A549 (cell line): ENCODE measurements around the gene SAP130. TPM values are rescaled to one million over a fixed set of nuclear protein-coding genes. Genes with fewer than 3 reads are reported as not detected.

Source experiments
- ATAC-seq, 2 experiments: fragments of 200-7000 bp in 1 of 2; fragments of >200 bp in 1 of 2; cut with Nextera tagmentation in 1 of 2; cut with Tn5 transposase in 1 of 2; 3 replicates each; pipeline versions ENCODE4 v1.8.0 to v1.9.1; 2018 to 2020; ENCODE audit warnings: mild to moderate bottlenecking in 1 of 2, moderate library complexity in 1 of 2
- CTCF ChIA-PET: fragments of 300-600 bp; sonication (Branson Sonifier 250); formaldehyde crosslinking; extraction: SDS; loops from one replicate; lab custom pipeline; 2021; ENCODE audit warnings: antibody characterized with exemption, inconsistent platforms; lab: Yijun Ruan, JAX
- POLR2A ChIA-PET: fragments of 350-600 bp; formaldehyde crosslinking; extraction: SDS; loops from one replicate; lab custom pipeline; 2021; ENCODE audit warnings: antibody characterized with exemption, inconsistent platforms; lab: Yijun Ruan, JAX
- DNase-seq, 2 experiments: peaks; one replicate each; pipeline versions ENCODE4 v3.0.0 to v3.0.0-alpha.2; 2011 to 2016; ENCODE audit warnings: low read depth in 1 of 2, low spot score in 1 of 2
- FAIRE-seq: peaks from 2 replicates; lab custom pipeline; 2011; peaks lifted over from hg19 to GRCh38; lab: Jason Lieb, UNC
- H3K27ac ChIP-seq, 2 experiments: fragments of >200 bp; sonication (Bioruptor Twin); formaldehyde crosslinking; 3 replicates each; pipeline ENCODE4 v1.5.1; 2016 to 2017
- H3K4me1 ChIP-seq: fragments of >200 bp; sonication (Bioruptor Twin); formaldehyde crosslinking; 3 replicates; pipeline ENCODE4 v1.6.1; 2016
- H3K4me2 ChIP-seq: fragments of >200 bp; sonication (Bioruptor Twin); formaldehyde crosslinking; 3 replicates; pipeline ENCODE4 v1.6.1; 2016
- H3K4me3 ChIP-seq: fragments of >200 bp; sonication (Bioruptor Twin); formaldehyde crosslinking; 3 replicates; pipeline ENCODE4 v1.5.1; 2016
- H3K9me3 ChIP-seq: fragments of >200 bp; sonication (Bioruptor Twin); formaldehyde crosslinking; 3 replicates; pipeline ENCODE4 v1.6.1; 2016
- CBX2 ChIP-seq: fragments of 200-600 bp; sonication (generic); IDR thresholded peaks from 2 replicates; pipeline ENCODE4 v1.6.1; 2016; ENCODE audit warnings: low read depth, mild to moderate bottlenecking, borderline replicate concordance
- E2F6 ChIP-seq: IDR thresholded peaks from 2 replicates; pipeline ENCODE4 v1.6.1; 2012; ENCODE audit warnings: low read depth, borderline replicate concordance
- EHMT2 ChIP-seq: fragments of 200-600 bp; sonication (generic); IDR thresholded peaks from 2 replicates; pipeline ENCODE4 v1.6.1; 2016; ENCODE audit warnings: antibody characterized with exemption, low read depth, mild to moderate bottlenecking, moderate library complexity
- EP300 ChIP-seq, 2 experiments: fragments of >200 bp; sonication (Bioruptor Twin); formaldehyde crosslinking; IDR thresholded peaks; 2 replicates in 1 of 2; 3 replicates in 1 of 2; pipeline ENCODE4 v1.6.1; 2016 to 2017
- FOSB ChIP-seq: fragments of 250-450 bp; sonication (Bioruptor Pico); IDR thresholded peaks from 2 replicates; pipeline ENCODE4 v1.5.0; 2020; ENCODE audit warnings: mild to moderate bottlenecking, moderate library complexity
- FOXS1 ChIP-seq: fragments of 250-450 bp; sonication (Bioruptor Pico); IDR thresholded peaks from 2 replicates; pipeline ENCODE4 v1.5.0; 2020; ENCODE audit warnings: mild to moderate bottlenecking, moderate library complexity
- HOXA7 ChIP-seq: fragments of 250-450 bp; sonication (Bioruptor Pico); IDR thresholded peaks from 2 replicates; pipeline ENCODE4 v1.5.0; 2020; ENCODE audit warnings: mild to moderate bottlenecking, moderate library complexity
- HOXB5 ChIP-seq: fragments of 250-450 bp; sonication (Bioruptor Pico); IDR thresholded peaks from 2 replicates; pipeline ENCODE4 v1.5.0; 2020; ENCODE audit warnings: mild to moderate bottlenecking, moderate library complexity
- JUN ChIP-seq, 2 experiments: fragments of >200 bp; sonication (Bioruptor Twin); formaldehyde crosslinking; IDR thresholded peaks; 2 replicates in 1 of 2; 3 replicates in 1 of 2; pipeline ENCODE4 v1.6.1; 2016 to 2017
- JUNB ChIP-seq: fragments of >200 bp; sonication (Bioruptor Twin); formaldehyde crosslinking; IDR thresholded peaks from 2 replicates; pipeline ENCODE4 v1.6.1; 2016
- MAFK ChIP-seq: fragments of 450-650 bp; IDR thresholded peaks from 2 replicates; pipeline ENCODE4 v1.6.1; 2014; ENCODE audit not compliant: partially characterized antibody
- MYC ChIP-seq: IDR thresholded peaks from 2 replicates; pipeline ENCODE4 v1.6.1; 2012; ENCODE audit warnings: mild to moderate bottlenecking, inconsistent platforms, low read length, improper control_type of control experiment, borderline replicate concordance
- PHF8 ChIP-seq: fragments of 200-600 bp; sonication (generic); IDR thresholded peaks from 2 replicates; pipeline ENCODE4 v1.6.1; 2016; ENCODE audit warnings: low read depth, mild to moderate bottlenecking, antibody characterized with exemption, moderate library complexity, borderline replicate concordance
- POLR2A ChIP-seq: IDR thresholded peaks from 2 replicates; pipeline ENCODE4 v1.6.1; 2012; ENCODE audit warnings: mild to moderate bottlenecking, low read length
- RAD21 ChIP-seq, 2 experiments: fragments of >200 bp in 1 of 2; sonication (Bioruptor Twin) in 1 of 2; formaldehyde crosslinking in 1 of 2; IDR thresholded peaks in 1 of 2; conservative IDR thresholded peaks in 1 of 2; 2 replicates in 1 of 2; 3 replicates in 1 of 2; pipeline ENCODE4 v1.6.1; 2012 to 2018; ENCODE audit warnings: inconsistent platforms in 1 of 2
- TFCP2L1 ChIP-seq: fragments of 250-450 bp; sonication (Bioruptor Pico); IDR thresholded peaks from 2 replicates; pipeline ENCODE4 v1.5.0; 2021; ENCODE audit warnings: mild to moderate bottlenecking
- TP53 ChIP-seq: fragments of 250-450 bp; sonication (Bioruptor Pico); IDR thresholded peaks from 2 replicates; pipeline ENCODE4 v1.5.0; 2021; ENCODE audit warnings: mild to moderate bottlenecking, moderate library complexity
- ZC3H11A ChIP-seq: fragments of 450-650 bp; IDR thresholded peaks from 2 replicates; pipeline ENCODE4 v1.6.1; 2014; ENCODE audit warnings: antibody characterized with exemption, mild to moderate bottlenecking
- ZSCAN20 ChIP-seq: fragments of 250-450 bp; sonication (Bioruptor Pico); IDR thresholded peaks from 2 replicates; pipeline ENCODE4 v1.8.0; 2022; ENCODE audit warnings: mild to moderate bottlenecking, moderate library complexity
- WGBS: methylation state at CpG from one replicate; pipeline ENCODE4 v1.1.6; 2017; ENCODE audit errors: missing lambda C conversion rate; 5-methylcytosine and 5-hydroxymethylcytosine counted together
- polyA plus RNA-seq, 4 experiments: library from polyadenylated mRNA; depleted of rRNA in 3 of 4; stranded (reverse); fragments of >200 nt; fragmentation: RNase III in 1 of 4; extraction: RNeasy Plus Mini Kit Qiagen cat#74134 plus additional on column Dnase treatment in 1 of 4; gene quantifications; 2 replicates in 3 of 4; 3 replicates in 1 of 4; pipeline ENCODE4 v1.2.3, GENCODE V29; 2011 to 2017
- TF ChIP-seq, protein P1 (sequence below): fragments of >200 bp; sonication (Bioruptor Twin); formaldehyde crosslinking; IDR thresholded peaks from 3 replicates; pipeline ENCODE4 v1.5.1; 2016
- TF ChIP-seq, protein P2 (sequence below): fragments of 250-450 bp; sonication (Bioruptor Pico); IDR thresholded peaks from 2 replicates; pipeline ENCODE4 v1.5.0; 2020; ENCODE audit warnings: low read depth, mild to moderate bottlenecking, moderate library complexity

The SAP130 gene
- polyA plus RNA-seq, 2 of the 4 experiments (the other 2 are of a cell fraction), result 13.9 to 15.1 TPM

- 96% methylated on average over 9 of the region's 9 CpGs for WGBS
- CTCF ChIA-PET, result interaction anchor here (0.6 kb wide), 1 partner anchor 22 kb away, joined by 4 read pairs; no protein-coding TSS in a partner anchor
- TF ChIP-seq EHMT2, result no peak
- TF ChIP-seq CBX2, result no peak
- TF ChIP-seq TFCP2L1 (CRISPR knock-in tag), result no peak
- TF ChIP-seq RAD21 (conservative IDR thresholded peaks at IDR 0.05 in 1 of 2, IDR thresholded peaks at IDR 0.05 in 1 of 2), result no peak
- TF ChIP-seq, protein P1, sequence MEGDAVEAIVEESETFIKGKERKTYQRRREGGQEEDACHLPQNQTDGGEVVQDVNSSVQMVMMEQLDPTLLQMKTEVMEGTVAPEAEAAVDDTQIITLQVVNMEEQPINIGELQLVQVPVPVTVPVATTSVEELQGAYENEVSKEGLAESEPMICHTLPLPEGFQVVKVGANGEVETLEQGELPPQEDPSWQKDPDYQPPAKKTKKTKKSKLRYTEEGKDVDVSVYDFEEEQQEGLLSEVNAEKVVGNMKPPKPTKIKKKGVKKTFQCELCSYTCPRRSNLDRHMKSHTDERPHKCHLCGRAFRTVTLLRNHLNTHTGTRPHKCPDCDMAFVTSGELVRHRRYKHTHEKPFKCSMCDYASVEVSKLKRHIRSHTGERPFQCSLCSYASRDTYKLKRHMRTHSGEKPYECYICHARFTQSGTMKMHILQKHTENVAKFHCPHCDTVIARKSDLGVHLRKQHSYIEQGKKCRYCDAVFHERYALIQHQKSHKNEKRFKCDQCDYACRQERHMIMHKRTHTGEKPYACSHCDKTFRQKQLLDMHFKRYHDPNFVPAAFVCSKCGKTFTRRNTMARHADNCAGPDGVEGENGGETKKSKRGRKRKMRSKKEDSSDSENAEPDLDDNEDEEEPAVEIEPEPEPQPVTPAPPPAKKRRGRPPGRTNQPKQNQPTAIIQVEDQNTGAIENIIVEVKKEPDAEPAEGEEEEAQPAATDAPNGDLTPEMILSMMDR, result no peak
- TF ChIP-seq, all 56 proteins: peak for 0
- Histone ChIP-seq H3K9me3 (no peaks in the 10 kb centered on the region), H3K4me1 (no peaks in the 10 kb centered on the region), H3K4me2 (no peak overlapping the region), H3K27ac (no peak overlapping the region), H3K4me3 (no peak overlapping the region)
- DNase-seq, result no peak
- POLR2A ChIA-PET, result no interaction called here
- ATAC-seq, result no peak
- FAIRE-seq, result no peak
These were observed 86.4 kb downstream of the SAP130 start for GRCh38 chr2:127941461-127941860.

DNA sequence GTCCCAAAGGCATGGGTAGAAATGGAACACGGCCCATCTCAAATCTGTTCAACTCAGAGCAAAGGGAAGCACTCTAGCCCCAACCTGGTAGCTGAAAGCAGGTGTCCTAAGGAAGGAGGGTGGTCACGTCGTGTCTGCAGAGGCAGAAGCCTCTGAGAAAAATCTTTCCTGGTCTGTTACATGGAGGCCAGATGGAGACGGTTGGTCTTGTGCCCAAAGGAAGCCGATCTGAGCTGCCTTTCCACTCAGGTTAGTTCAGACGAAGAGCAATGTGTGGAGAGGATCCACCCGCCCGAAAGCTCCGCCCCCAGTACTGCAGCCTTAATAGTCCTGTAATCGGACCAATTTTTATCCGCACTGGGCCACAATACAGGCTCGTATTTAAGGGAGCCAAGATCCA, 87.2 kb downstream of the SAP130 start:
- ChIA-PET CTCF (interaction anchor here (0.8 kb wide), 1 partner anchor 20 kb away, joined by 4 read pairs; no protein-coding TSS in a partner anchor), POLR2A (no interaction called here)
- no peak overlapping the region for H3K27ac ChIP-seq
- H3K4me1 ChIP-seq, result no peaks in the 10 kb centered on the region
- no peak overlapping the region for H3K4me2 ChIP-seq
- DNase-seq, result no peak
- 86% methylated on average over 12 of the region's 12 CpGs for WGBS
- no peaks in the 10 kb centered on the region for H3K9me3 ChIP-seq
- H3K4me3 ChIP-seq, result no peak overlapping the region
- no peak for TF ChIP-seq MYC
- no peak for TF ChIP-seq E2F6
- TF ChIP-seq, protein P2, sequence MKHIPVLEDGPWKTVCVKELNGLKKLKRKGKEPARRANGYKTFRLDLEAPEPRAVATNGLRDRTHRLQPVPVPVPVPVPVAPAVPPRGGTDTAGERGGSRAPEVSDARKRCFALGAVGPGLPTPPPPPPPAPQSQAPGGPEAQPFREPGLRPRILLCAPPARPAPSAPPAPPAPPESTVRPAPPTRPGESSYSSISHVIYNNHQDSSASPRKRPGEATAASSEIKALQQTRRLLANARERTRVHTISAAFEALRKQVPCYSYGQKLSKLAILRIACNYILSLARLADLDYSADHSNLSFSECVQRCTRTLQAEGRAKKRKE, result no peak
- TF ChIP-seq HOXA7 (CRISPR knock-in tag), result no peak
- TF ChIP-seq JUN (IDR thresholded peaks at IDR 0.05), result no peak
- no peak for TF ChIP-seq FOXS1 (CRISPR knock-in tag)
- TF ChIP-seq TP53 (CRISPR knock-in tag), result no peak
- no peak for TF ChIP-seq JUNB
- no peak for TF ChIP-seq HOXB5
- no peak for TF ChIP-seq ZC3H11A
- no peak for TF ChIP-seq MAFK
- TF ChIP-seq PHF8, result no peak
- no peak for TF ChIP-seq POLR2A
- ATAC-seq, result no peak
- FAIRE-seq, result no peak

DNA sequence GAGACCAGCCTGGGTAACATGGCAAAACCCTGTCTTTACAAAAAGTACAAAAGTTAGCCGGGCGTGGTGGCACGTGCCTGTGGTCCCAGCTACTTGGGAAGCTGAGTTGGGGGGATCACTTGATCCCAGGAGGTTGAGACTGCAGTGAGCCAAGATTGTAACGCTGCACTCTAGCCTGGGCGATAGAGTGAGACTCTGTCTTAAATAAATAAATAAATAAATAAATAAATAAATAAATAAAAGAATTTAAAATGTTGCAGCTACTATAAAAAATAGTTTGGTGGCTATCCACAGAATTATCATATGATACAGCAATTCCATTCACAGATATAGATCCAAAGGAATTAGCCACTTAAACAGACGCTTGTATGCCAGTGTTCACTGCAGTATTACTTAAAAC, 92.5 kb downstream of the SAP130 start:
- Histone ChIP-seq H3K4me1 (peaks cover 11% of the 10 kb centered on the region; the same call in 2 of the 3 replicates), H3K4me2 (no peak overlapping the region), H3K9me3 (no peaks in the 10 kb centered on the region), H3K4me3 (no peak overlapping the region)
- DNase-seq, result no peak
- no peak for FAIRE-seq
- no peak for TF ChIP-seq FOSB
- no peak for TF ChIP-seq EP300 (IDR thresholded peaks at IDR 0.05)
- no peak for TF ChIP-seq ZSCAN20 (CRISPR knock-in tag)
- TF ChIP-seq ZC3H11A, result peak; percentile 87
- TF ChIP-seq, all 56 proteins: peak for 1
- no peak for ATAC-seq
- CTCF ChIA-PET, result no interaction called here
- H3K27ac ChIP-seq, result no peak overlapping the region
- 81% methylated on average over 6 of the region's 6 CpGs for WGBS
- POLR2A ChIA-PET, result no interaction called here
